C4-2B (cell line): ENCODE measurements around the gene TUBB2B.

Experiments
- CTCF ChIP-seq: fragments of 450-650 bp; conservative IDR thresholded peaks from 2 replicates; pipeline ENCODE4 v1.5.1; 2017; ENCODE audit warnings: mild to moderate bottlenecking
- ZFX ChIP-seq: fragments of 450-650 bp; IDR thresholded peaks from 2 replicates; pipeline ENCODE4 v1.6.1; 2017

- TF ChIP-seq CTCF, result no peak
- no peak for TF ChIP-seq ZFX
Observed at GRCh38 chr6:3230256-3230882, 2.9 kb upstream of the TUBB2B start.
